Left ventricle myocardium inferior (tissue), 1 donor: ENCODE measurements around the gene ARGFX. TPM values are rescaled to one million over a fixed set of nuclear protein-coding genes. Genes with fewer than 3 reads are reported as not detected.

ENCODE experiments used
- DNase-seq: peaks from one replicate; pipeline ENCODE4 v3.0.0-alpha.2; 2020
- H3K27ac ChIP-seq: fragments of 200-600 bp; replicated peaks from 2 replicates; pipeline ENCODE4 v1.8.0; 2021
- H3K27me3 ChIP-seq: fragments of 200-600 bp; 2 replicates; pipeline ENCODE4 v1.8.0; 2021; ENCODE audit warnings: low read depth
- H3K36me3 ChIP-seq: fragments of 200-600 bp; 2 replicates; pipeline ENCODE4 v1.8.0; 2021
- H3K4me1 ChIP-seq: fragments of 200-600 bp; 2 replicates; pipeline ENCODE4 v1.8.0; 2021
- H3K4me3 ChIP-seq: fragments of 200-600 bp; 2 replicates; pipeline ENCODE4 v1.8.0; 2021; ENCODE audit warnings: mild to moderate bottlenecking, moderate library complexity
- H3K9me3 ChIP-seq: fragments of 200-600 bp; replicated peaks from 2 replicates; pipeline ENCODE4 v1.8.0; 2021
- CTCF ChIP-seq: fragments of 200-600 bp; IDR thresholded peaks from 2 replicates; pipeline ENCODE4 v1.8.0; 2021; ENCODE audit warnings: antibody characterized with exemption, mild to moderate bottlenecking, borderline replicate concordance
- intact Hi-C: fragments of 100-400 bp; cut with micrococcal nuclease; formaldehyde crosslinking; loops from one replicate; pipeline ENCODE4 v1.11.0; 2022
- total RNA-seq: library from RNA; stranded (reverse); fragmentation: NEBNext Ultra II Directional; extraction: Animal tissue kit (Norgen Biotek cat#: 25700); gene quantifications from one replicate; pipeline ENCODE4 v1.2.1, GENCODE V29; 2021
- donor health status: DM: no; HTN: yes; CAD: no; lungs with severe emphysema.

The ARGFX gene
- total RNA-seq, 1 donor from 2014 or later: not detected

GRCh38 chr3:121557426-121557934 is 10.3 kb upstream of the ARGFX start:
- H3K27me3 ChIP-seq: no peaks in the 10 kb centered on the region
- no peak overlapping the region for H3K4me3 ChIP-seq
- no peak overlapping the region for H3K27ac ChIP-seq
- peaks cover under 1% of the 10 kb centered on the region for H3K4me1 ChIP-seq
- intact Hi-C loops: no loop called here
- H3K9me3 ChIP-seq: no peaks in the 10 kb centered on the region
- DNase-seq: no peak
- H3K36me3 ChIP-seq: no peaks in the 10 kb centered on the region
- TF ChIP-seq CTCF: no peak

GRCh38 chr3:121562148-121562547 is 5.6 kb upstream of the ARGFX start:
- no peak for TF ChIP-seq CTCF
- Histone ChIP-seq H3K27ac (no peak overlapping the region), H3K9me3 (no peaks in the 10 kb centered on the region), H3K36me3 (no peaks in the 10 kb centered on the region), H3K4me1 (no peaks in the 10 kb centered on the region), H3K4me3 (no peak overlapping the region), H3K27me3 (no peaks in the 10 kb centered on the region)
- intact Hi-C loops: no loop called here
- DNase-seq: no peak

- Histone ChIP-seq H3K27me3 (no peaks in the 10 kb centered on the region), H3K27ac (no peak overlapping the region), H3K36me3 (no peaks in the 10 kb centered on the region), H3K4me1 (no peaks in the 10 kb centered on the region), H3K9me3 (no peaks in the 10 kb centered on the region), H3K4me3 (no peak overlapping the region)
- DNase-seq: no peak
- TF ChIP-seq CTCF: no peak
- intact Hi-C loops: no loop called here
These were observed 976 bp upstream of the ARGFX start for GRCh38 chr3:121566773-121567172.

- intact Hi-C loops: no loop called here
- no peak overlapping the region for H3K27ac ChIP-seq
- no peak for DNase-seq
- no peaks in the 10 kb centered on the region for H3K4me1 ChIP-seq
- no peaks in the 10 kb centered on the region for H3K27me3 ChIP-seq
- H3K4me3 ChIP-seq: no peak overlapping the region
- H3K36me3 ChIP-seq: no peaks in the 10 kb centered on the region
- TF ChIP-seq CTCF: no peak
- no peaks in the 10 kb centered on the region for H3K9me3 ChIP-seq
These were observed 6.7 kb downstream of the ARGFX start for GRCh38 chr3:121574449-121574848.

GRCh38 chr3:121581691-121582090 is 13.9 kb downstream of the ARGFX start:
- H3K36me3 ChIP-seq: no peaks in the 10 kb centered on the region
- DNase-seq: no peak
- no peak for TF ChIP-seq CTCF
- no peaks in the 10 kb centered on the region for H3K4me1 ChIP-seq
- H3K9me3 ChIP-seq: no peaks in the 10 kb centered on the region
- H3K4me3 ChIP-seq: no peak overlapping the region
- H3K27me3 ChIP-seq: no peaks in the 10 kb centered on the region
- no peak overlapping the region for H3K27ac ChIP-seq
- intact Hi-C loops: no loop called here

GRCh38 chr3:121584418-121584817 is 16.7 kb downstream of the ARGFX start:
- DNase-seq: no peak
- Histone ChIP-seq H3K4me3 (no peak overlapping the region), H3K27ac (no peak overlapping the region), H3K4me1 (no peaks in the 10 kb centered on the region), H3K27me3 (no peaks in the 10 kb centered on the region), H3K9me3 (no peaks in the 10 kb centered on the region), H3K36me3 (no peaks in the 10 kb centered on the region)
- TF ChIP-seq CTCF: no peak
- intact Hi-C loops: no loop called here
